ENCODE measurements around the gene RIMS1.

- no peak for TF ChIP-seq CTCF (IDR thresholded peaks at IDR 0.05; ENCODE audit: low read depth, low read length)
- no peak for TF ChIP-seq EZH2phosphoT487 (IDR thresholded peaks at IDR 0.05; ENCODE audit: low read depth)
Measured at GRCh38 chr6:72175916-72176315, 289.6 kb downstream of the RIMS1 start.

Data from OCI-LY3 (cell line).